K562 (cell line): ENCODE measurements around the gene DAB2.

Experiments used
- CHD4 ChIP-seq: fragments of 200-600 bp; sonication (generic); IDR thresholded peaks from 3 replicates; pipeline ENCODE4 v1.6.1; 2012; ENCODE audit warnings: low read depth, mild to moderate bottlenecking, mixed read lengths, low read length, inconsistent platforms; ENCODE audit not compliant: insufficient read depth, insufficient replicate concordance, poor library complexity, severe bottlenecking
- EHMT2 ChIP-seq: fragments of 450-650 bp; IDR thresholded peaks from 2 replicates; pipeline ENCODE4 v1.6.1; 2018; ENCODE audit warnings: antibody characterized with exemption
- KDM1A ChIP-seq, 2 experiments: fragments of 450-650 bp; IDR thresholded peaks; 2 replicates each; pipeline ENCODE4 v1.6.1; 2016; ENCODE audit warnings: mild to moderate bottlenecking in 2 of 2
- MYC ChIP-seq, 2 experiments: fragments of 250-450 bp in 1 of 2; sonication (Bioruptor Pico) in 1 of 2; IDR thresholded peaks; 2 replicates each; pipeline versions ENCODE4 v1.5.1 to v1.6.1; 2012 to 2021; ENCODE audit warnings: low read depth in 2 of 2, borderline replicate concordance in 1 of 2, improper control_type of control experiment in 1 of 2, low read length in 1 of 2, mild to moderate bottlenecking in 1 of 2, moderate library complexity in 1 of 2
- NCOA4 ChIP-seq: fragments of 450-650 bp; IDR thresholded peaks from 2 replicates; pipeline ENCODE4 v1.6.1; 2018; ENCODE audit warnings: mild to moderate bottlenecking; ENCODE audit not compliant: partially characterized antibody
- TOE1 ChIP-seq, 2 experiments: fragments of 450-650 bp in 1 of 2; sonication (generic) in 1 of 2; formaldehyde crosslinking in 1 of 2; IDR thresholded peaks; 2 replicates each; pipeline versions ENCODE4 v1.7.1 to v1.8.0; 2016 to 2022; ENCODE audit warnings: borderline replicate concordance in 2 of 2, mild to moderate bottlenecking in 2 of 2, antibody characterized with exemption in 1 of 2, inconsistent platforms in 1 of 2, low read depth in 1 of 2, missing genetic modification reagents in 1 of 2, moderate library complexity in 1 of 2
- XRCC4 ChIP-seq: IDR thresholded peaks from one replicate; pipeline ENCODE4 v1.6.1; 2011; ENCODE audit not compliant: insufficient read depth, insufficient read length; ENCODE audit errors: extremely low read depth
- ZBTB7A ChIP-seq: IDR thresholded peaks from 2 replicates; pipeline ENCODE4 v1.6.1; 2011; ENCODE audit warnings: low read depth, mild to moderate bottlenecking, low read length, moderate library complexity, borderline replicate concordance; ENCODE audit not compliant: control insufficient read depth
- ZNF121 ChIP-seq: sonication (generic); formaldehyde crosslinking; conservative IDR thresholded peaks from 2 replicates; pipeline ENCODE4 v1.8.0; 2022; ENCODE audit warnings: missing genetic modification reagents
- TF ChIP-seq, protein P1 (sequence below): conservative IDR thresholded peaks from 2 replicates; pipeline ENCODE4 v1.6.1; 2011; ENCODE audit warnings: low read depth, mild to moderate bottlenecking, low read length; ENCODE audit not compliant: control insufficient read depth
- TF ChIP-seq, protein P2 (sequence below), 2 experiments: fragments of 200-800 bp in 1 of 2; sonication (Bioruptor generic) in 1 of 2; sonication (generic) in 1 of 2; formaldehyde crosslinking in 1 of 2; IDR thresholded peaks in 1 of 2; conservative IDR thresholded peaks in 1 of 2; 2 replicates each; pipeline versions ENCODE4 v1.5.0 to v1.6.1; 2016 to 2020; ENCODE audit warnings: missing compliant biosample characterization in 1 of 2, missing genetic modification characterization in 1 of 2, missing genetic modification reagents in 1 of 2
- TF ChIP-seq, protein P3 (sequence below): fragments of 150-350 bp; conservative IDR thresholded peaks from 2 replicates; pipeline ENCODE4 v1.6.1; 2014; ENCODE audit warnings: low read length
- TF ChIP-seq, protein P4 (sequence below), 3 experiments: IDR thresholded peaks in 2 of 3; conservative IDR thresholded peaks in 1 of 3; 2 replicates each; pipeline ENCODE4 v1.5.1; 2011 to 2012; ENCODE audit warnings: low read length in 3 of 3, mild to moderate bottlenecking in 3 of 3, control low read depth in 2 of 3, improper control_type of control experiment in 1 of 3, inconsistent platforms in 1 of 3, low read depth in 1 of 3, mixed read lengths in 1 of 3, moderate library complexity in 1 of 3; ENCODE audit not compliant: insufficient read depth in 2 of 3

DNA sequence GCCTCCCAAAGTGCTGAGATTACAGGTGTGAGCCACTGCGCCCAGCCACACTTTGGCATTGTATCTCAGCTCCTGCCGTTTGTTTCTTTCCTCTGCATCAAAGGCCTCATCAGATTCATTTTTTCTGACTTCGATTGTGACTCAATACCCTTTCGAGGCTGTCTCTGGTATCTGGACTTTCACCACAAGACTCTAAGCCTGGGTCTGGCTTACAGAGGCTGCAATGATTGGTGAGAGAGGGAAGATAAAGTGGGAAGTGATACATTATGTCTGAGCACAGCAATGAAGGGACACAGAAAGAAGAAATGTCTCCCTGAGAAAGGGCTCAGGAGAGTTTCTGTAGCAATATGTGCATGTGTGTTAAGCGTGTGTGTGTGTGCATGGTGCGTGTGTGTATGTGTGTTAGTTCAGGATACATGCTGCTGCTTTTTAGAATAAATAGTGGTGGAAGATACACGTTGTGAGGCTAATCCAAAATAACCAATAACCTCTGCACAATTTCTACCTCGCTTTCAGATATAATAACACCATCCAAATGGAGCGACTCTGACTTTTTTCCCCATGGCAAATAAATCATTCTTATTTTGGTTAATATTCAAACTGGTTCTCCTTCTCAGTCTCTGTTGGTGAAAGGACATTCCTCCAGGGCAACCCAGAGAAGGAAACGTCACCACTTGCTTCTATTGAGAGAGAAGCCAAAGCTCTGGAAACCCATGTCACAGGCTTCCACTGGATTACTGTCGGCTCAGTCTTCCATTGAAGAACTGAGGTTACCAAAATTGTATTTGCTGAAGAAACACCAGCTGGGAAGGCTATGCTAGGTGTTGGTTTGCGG lies 8.1 kb upstream of the DAB2 start:
- TF ChIP-seq ZNF121 (CRISPR knock-in tag): no peak
- no peak for TF ChIP-seq EHMT2
- TF ChIP-seq XRCC4: no peak
- no peak for TF ChIP-seq NCOA4
- TF ChIP-seq, protein P1, sequence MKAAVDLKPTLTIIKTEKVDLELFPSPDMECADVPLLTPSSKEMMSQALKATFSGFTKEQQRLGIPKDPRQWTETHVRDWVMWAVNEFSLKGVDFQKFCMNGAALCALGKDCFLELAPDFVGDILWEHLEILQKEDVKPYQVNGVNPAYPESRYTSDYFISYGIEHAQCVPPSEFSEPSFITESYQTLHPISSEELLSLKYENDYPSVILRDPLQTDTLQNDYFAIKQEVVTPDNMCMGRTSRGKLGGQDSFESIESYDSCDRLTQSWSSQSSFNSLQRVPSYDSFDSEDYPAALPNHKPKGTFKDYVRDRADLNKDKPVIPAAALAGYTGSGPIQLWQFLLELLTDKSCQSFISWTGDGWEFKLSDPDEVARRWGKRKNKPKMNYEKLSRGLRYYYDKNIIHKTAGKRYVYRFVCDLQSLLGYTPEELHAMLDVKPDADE: no peak
- TF ChIP-seq, protein P2, sequence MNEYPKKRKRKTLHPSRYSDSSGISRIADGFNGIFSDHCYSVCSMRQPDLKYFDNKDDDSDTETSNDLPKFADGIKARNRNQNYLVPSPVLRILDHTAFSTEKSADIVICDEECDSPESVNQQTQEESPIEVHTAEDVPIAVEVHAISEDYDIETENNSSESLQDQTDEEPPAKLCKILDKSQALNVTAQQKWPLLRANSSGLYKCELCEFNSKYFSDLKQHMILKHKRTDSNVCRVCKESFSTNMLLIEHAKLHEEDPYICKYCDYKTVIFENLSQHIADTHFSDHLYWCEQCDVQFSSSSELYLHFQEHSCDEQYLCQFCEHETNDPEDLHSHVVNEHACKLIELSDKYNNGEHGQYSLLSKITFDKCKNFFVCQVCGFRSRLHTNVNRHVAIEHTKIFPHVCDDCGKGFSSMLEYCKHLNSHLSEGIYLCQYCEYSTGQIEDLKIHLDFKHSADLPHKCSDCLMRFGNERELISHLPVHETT (CRISPR knock-in tag; conservative IDR thresholded peaks at IDR 0.05 in 1 of 2, IDR thresholded peaks at IDR 0.05 in 1 of 2): no peak
- TF ChIP-seq, protein P3, sequence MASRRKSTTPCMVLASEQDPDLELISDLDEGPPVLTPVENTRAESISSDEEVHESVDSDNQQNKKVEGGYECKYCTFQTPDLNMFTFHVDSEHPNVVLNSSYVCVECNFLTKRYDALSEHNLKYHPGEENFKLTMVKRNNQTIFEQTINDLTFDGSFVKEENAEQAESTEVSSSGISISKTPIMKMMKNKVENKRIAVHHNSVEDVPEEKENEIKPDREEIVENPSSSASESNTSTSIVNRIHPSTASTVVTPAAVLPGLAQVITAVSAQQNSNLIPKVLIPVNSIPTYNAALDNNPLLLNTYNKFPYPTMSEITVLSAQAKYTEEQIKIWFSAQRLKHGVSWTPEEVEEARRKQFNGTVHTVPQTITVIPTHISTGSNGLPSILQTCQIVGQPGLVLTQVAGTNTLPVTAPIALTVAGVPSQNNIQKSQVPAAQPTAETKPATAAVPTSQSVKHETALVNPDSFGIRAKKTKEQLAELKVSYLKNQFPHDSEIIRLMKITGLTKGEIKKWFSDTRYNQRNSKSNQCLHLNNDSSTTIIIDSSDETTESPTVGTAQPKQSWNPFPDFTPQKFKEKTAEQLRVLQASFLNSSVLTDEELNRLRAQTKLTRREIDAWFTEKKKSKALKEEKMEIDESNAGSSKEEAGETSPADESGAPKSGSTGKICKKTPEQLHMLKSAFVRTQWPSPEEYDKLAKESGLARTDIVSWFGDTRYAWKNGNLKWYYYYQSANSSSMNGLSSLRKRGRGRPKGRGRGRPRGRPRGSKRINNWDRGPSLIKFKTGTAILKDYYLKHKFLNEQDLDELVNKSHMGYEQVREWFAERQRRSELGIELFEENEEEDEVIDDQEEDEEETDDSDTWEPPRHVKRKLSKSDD: no peak
- TF ChIP-seq CHD4: no peak
- TF ChIP-seq KDM1A (IDR thresholded peaks at IDR 0.05): no peak
- no peak for TF ChIP-seq TOE1 (IDR thresholded peaks at IDR 0.05; ENCODE audit: borderline replicate concordance)
- no peak for TF ChIP-seq TOE1 (CRISPR knock-in tag; IDR thresholded peaks at IDR 0.05; ENCODE audit: borderline replicate concordance, low read depth)
- TF ChIP-seq MYC (IDR thresholded peaks at IDR 0.05; ENCODE audit: low read depth, low read length): no peak
- no peak for TF ChIP-seq MYC (CRISPR knock-in tag; IDR thresholded peaks at IDR 0.05; ENCODE audit: borderline replicate concordance, low read depth)
- no peak for TF ChIP-seq ZBTB7A
- TF ChIP-seq, protein P4, sequence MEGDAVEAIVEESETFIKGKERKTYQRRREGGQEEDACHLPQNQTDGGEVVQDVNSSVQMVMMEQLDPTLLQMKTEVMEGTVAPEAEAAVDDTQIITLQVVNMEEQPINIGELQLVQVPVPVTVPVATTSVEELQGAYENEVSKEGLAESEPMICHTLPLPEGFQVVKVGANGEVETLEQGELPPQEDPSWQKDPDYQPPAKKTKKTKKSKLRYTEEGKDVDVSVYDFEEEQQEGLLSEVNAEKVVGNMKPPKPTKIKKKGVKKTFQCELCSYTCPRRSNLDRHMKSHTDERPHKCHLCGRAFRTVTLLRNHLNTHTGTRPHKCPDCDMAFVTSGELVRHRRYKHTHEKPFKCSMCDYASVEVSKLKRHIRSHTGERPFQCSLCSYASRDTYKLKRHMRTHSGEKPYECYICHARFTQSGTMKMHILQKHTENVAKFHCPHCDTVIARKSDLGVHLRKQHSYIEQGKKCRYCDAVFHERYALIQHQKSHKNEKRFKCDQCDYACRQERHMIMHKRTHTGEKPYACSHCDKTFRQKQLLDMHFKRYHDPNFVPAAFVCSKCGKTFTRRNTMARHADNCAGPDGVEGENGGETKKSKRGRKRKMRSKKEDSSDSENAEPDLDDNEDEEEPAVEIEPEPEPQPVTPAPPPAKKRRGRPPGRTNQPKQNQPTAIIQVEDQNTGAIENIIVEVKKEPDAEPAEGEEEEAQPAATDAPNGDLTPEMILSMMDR (IDR thresholded peaks at IDR 0.05 in 2 of 3, conservative IDR thresholded peaks at IDR 0.05 in 1 of 3; ENCODE audit: insufficient read depth in 2 of 3, low read depth in 1 of 3, low read length in 3 of 3): no peak
